Panc1 (cell line): Measurements from ENCODE around the gene MMP11. TPM values are rescaled to one million over a fixed set of nuclear protein-coding genes. Genes with fewer than 3 reads are reported as not detected.

Source experiments
- ATAC-seq: fragments of 200-7000 bp; cut with Tn5 transposase; 2 replicates; pipeline ENCODE4 v1.9.1; 2020; ENCODE audit warnings: mild to moderate bottlenecking, moderate library complexity
- BruUV-seq: library from RNA; stranded (reverse); fragments of 400-500 nt; replicated peaks from 2 replicates; lab custom pipeline; 2021; lab: Mats Ljungman, UMichigan
- CTCF ChIA-PET: fragments of 300-600 bp; sonication (Branson Sonifier 250); formaldehyde crosslinking; loops from one replicate; lab custom pipeline; 2022; ENCODE audit warnings: antibody characterized with exemption; lab: Charles Lee
- POLR2A ChIA-PET: fragments of 300-600 bp; sonication (Branson Sonifier 250); formaldehyde crosslinking; loops from one replicate; lab custom pipeline; 2022; ENCODE audit warnings: antibody characterized with exemption; lab: Charles Lee
- DNase-seq: peaks from one replicate; pipeline ENCODE4 v3.0.0-alpha.2; 2010; ENCODE audit warnings: low read depth, low spot score
- H3K27ac ChIP-seq: 2 replicates; pipeline ENCODE4 v1.5.1; 2011; ENCODE audit warnings: mild to moderate bottlenecking, low read length, inconsistent platforms
- H3K27me3 ChIP-seq: fragments of 200-500 bp; sonication (Bioruptor generic); 2 replicates; pipeline ENCODE4 v1.6.0; 2014; ENCODE audit warnings: low read length, inconsistent platforms; ENCODE audit not compliant: control insufficient read depth, insufficient read depth
- H3K36me3 ChIP-seq: fragments of 200-500 bp; sonication (Bioruptor generic); 2 replicates; pipeline ENCODE4 v1.5.1; 2014; ENCODE audit warnings: inconsistent platforms, mild to moderate bottlenecking, low read length, moderate library complexity; ENCODE audit not compliant: control insufficient read depth, insufficient read depth
- H3K4me1 ChIP-seq: 2 replicates; pipeline ENCODE4 v1.5.1; 2011; ENCODE audit warnings: inconsistent platforms, mild to moderate bottlenecking, low read length, moderate library complexity; ENCODE audit not compliant: control insufficient read depth, insufficient read depth
- H3K4me3 ChIP-seq, 2 experiments: 2 replicates each; pipeline ENCODE4 v1.5.1; 2011 to 2012; ENCODE audit warnings: low read depth in 2 of 2, low read length in 2 of 2, mild to moderate bottlenecking in 2 of 2, inconsistent platforms in 1 of 2, moderate library complexity in 1 of 2
- H3K9me3 ChIP-seq: fragments of 200-500 bp; sonication (Bioruptor generic); 2 replicates; pipeline ENCODE4 v1.5.1; 2014; ENCODE audit warnings: low read depth, mild to moderate bottlenecking, inconsistent platforms, low read length, moderate library complexity; ENCODE audit not compliant: control insufficient read depth, insufficient read depth
- POLR2AphosphoS5 ChIP-seq: IDR thresholded peaks from 2 replicates; pipeline ENCODE4 v1.6.1; 2012; ENCODE audit warnings: mild to moderate bottlenecking, low read depth, low read length, moderate library complexity
- REST ChIP-seq, 2 experiments: IDR thresholded peaks; 2 replicates each; pipeline ENCODE4 v1.6.1; 2011 to 2012; ENCODE audit warnings: low read depth in 2 of 2, control low read depth in 1 of 2, low read length in 1 of 2, mild to moderate bottlenecking in 1 of 2, moderate library complexity in 1 of 2; ENCODE audit not compliant: insufficient read depth in 1 of 2
- SIN3A ChIP-seq: IDR thresholded peaks from 2 replicates; pipeline ENCODE4 v1.6.1; 2012; ENCODE audit warnings: low read depth, mild to moderate bottlenecking, low read length, moderate library complexity, borderline replicate concordance; ENCODE audit not compliant: insufficient read depth
- TCF7L2 ChIP-seq: IDR thresholded peaks from 2 replicates; pipeline ENCODE4 v1.6.1; 2011; ENCODE audit warnings: mild to moderate bottlenecking, low read depth, low read length, inconsistent platforms
- in situ Hi-C: cut with HindIII; loops from 2 replicates; pipeline ENCODE4 v1.10.0; 2016; ENCODE audit warnings: low sequenced_read_pairs, low pct_unique_long_range_greater_than_20kb
- intact Hi-C: fragments of 100-400 bp; cut with micrococcal nuclease; formaldehyde crosslinking; loops from one replicate; pipeline ENCODE4 v1.10.0; 2022; ENCODE audit not compliant: unreplicated experiment
- total RNA-seq: library from RNA; stranded (reverse); gene quantifications from one replicate; pipeline ENCODE4 v1.2.1, GENCODE V29; 2021; ENCODE audit not compliant: unreplicated experiment
- TF ChIP-seq, protein P1 (sequence below): fragments of 450-650 bp; IDR thresholded peaks from 2 replicates; pipeline ENCODE4 v1.5.1; 2017; ENCODE audit warnings: mild to moderate bottlenecking

MMP11 gene
- total RNA-seq, 1 experiment from 2014 or later, result 3.0 TPM

DNA sequence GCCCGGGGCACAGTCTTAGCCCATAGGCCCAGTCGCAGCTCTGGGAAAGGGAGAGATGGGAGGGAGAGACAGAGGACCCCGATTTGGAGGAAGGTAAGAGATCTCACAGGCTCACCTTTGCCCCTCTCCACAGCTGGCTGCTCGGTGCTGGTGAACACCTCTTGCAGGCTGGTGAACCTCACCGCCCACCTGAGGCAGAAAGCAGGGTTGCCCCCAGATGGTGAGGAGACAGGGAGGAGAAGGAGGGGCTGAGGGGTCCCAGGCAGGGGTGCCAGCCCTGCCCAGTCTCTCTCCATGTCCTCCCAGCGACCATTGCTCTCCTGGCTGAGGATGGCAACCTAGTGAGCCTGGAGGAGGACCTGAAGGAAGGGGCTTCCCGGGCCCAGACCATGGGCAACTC, 8.7 kb upstream of the MMP11 start:
- H3K27ac ChIP-seq, result no peak overlapping the region
- no peaks in the 10 kb centered on the region for H3K27me3 ChIP-seq
- no peak for DNase-seq
- no peak overlapping the region for H3K4me3 ChIP-seq
- H3K36me3 ChIP-seq, result no peaks in the 10 kb centered on the region; the same call in 1 of the 2 replicates
- in situ Hi-C loops (no loop called here), intact Hi-C loops (no loop called here)
- ChIA-PET CTCF (no interaction called here), POLR2A (no interaction called here)
- 0 out of 2 replicates have a peak, but pooled peaks cover 7% of the 10 kb centered on the region for H3K4me1 ChIP-seq
- no TSS peak for BruUV-seq
- no peak for ATAC-seq
- H3K9me3 ChIP-seq, result no peaks in the 10 kb centered on the region
- TF ChIP-seq POLR2AphosphoS5 (no peak), SIN3A (no peak), REST (IDR thresholded peaks at IDR 0.05; ENCODE audit: insufficient read depth in 1 of 2, low read depth in 2 of 2, low read length in 1 of 2) (no peak), TCF7L2 (no peak)
- TF ChIP-seq, protein P1, sequence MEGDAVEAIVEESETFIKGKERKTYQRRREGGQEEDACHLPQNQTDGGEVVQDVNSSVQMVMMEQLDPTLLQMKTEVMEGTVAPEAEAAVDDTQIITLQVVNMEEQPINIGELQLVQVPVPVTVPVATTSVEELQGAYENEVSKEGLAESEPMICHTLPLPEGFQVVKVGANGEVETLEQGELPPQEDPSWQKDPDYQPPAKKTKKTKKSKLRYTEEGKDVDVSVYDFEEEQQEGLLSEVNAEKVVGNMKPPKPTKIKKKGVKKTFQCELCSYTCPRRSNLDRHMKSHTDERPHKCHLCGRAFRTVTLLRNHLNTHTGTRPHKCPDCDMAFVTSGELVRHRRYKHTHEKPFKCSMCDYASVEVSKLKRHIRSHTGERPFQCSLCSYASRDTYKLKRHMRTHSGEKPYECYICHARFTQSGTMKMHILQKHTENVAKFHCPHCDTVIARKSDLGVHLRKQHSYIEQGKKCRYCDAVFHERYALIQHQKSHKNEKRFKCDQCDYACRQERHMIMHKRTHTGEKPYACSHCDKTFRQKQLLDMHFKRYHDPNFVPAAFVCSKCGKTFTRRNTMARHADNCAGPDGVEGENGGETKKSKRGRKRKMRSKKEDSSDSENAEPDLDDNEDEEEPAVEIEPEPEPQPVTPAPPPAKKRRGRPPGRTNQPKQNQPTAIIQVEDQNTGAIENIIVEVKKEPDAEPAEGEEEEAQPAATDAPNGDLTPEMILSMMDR, result no peak

DNA sequence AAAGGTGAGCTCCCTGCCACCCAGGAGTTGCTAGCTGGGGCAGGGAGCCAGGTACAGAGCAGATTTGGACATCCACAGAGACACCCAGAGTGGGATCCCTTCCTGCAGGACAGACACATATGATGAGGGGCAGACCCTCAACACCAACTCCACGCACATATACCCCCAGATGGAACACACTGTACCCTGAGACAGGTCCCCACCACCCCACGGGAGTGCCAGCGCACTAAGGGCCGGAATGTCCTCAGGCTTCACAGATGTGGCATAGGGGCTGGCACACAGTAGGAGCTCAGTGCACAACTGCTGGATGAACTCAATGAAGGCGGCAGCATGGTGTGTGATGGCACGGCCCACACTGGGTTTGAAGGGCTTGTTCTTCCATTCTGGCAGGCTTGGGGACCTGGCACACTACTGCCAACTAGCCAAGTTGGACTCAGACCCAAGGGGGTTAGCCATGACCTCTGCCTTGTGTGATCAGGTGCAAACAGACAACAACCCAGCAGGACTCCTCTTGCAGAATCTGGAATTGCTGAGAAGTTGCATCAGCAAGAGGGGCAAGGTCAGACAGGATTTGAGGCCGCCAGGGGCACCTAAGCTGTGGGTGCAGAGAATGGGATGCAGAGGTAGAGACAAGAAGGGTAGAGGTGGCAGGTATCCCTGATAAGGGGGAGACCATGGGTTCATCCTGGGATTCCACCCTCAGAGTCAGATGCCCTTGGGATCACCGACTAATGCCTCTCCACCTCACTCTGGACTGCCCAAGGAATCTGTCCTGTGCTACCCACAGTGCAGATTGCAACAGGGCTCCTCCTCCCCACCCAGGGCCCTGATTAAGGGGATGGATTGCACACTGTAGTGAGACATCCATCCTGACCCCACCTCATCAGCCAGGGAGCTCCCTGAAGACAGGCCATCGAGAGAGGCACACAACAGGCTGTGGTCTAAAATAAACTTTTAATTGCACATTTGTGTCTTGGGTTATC, 7.5 kb upstream of the MMP11 start:
- ChIA-PET CTCF (no interaction called here), POLR2A (no interaction called here)
- intact Hi-C loops (no loop called here), in situ Hi-C loops (no loop called here)
- no peak for TF ChIP-seq TCF7L2
- no peak for TF ChIP-seq REST (IDR thresholded peaks at IDR 0.05; ENCODE audit: insufficient read depth in 1 of 2, low read depth in 2 of 2, low read length in 1 of 2)
- no peak for TF ChIP-seq POLR2AphosphoS5
- TF ChIP-seq SIN3A, result no peak
- TF ChIP-seq, protein P1, result no peak
- TSS peak; percentile 44 for BruUV-seq
- no peak overlapping the region for H3K27ac ChIP-seq
- ATAC-seq (no peak), DNase-seq (no peak)
- no peak overlapping the region; a peak in 1 of 4 replicates for H3K4me3 ChIP-seq
- H3K4me1 ChIP-seq, result 0 out of 2 replicates have a peak, but pooled peaks cover 7% of the 10 kb centered on the region
- H3K27me3 ChIP-seq, result no peaks in the 10 kb centered on the region
- H3K36me3 ChIP-seq, result no peaks in the 10 kb centered on the region; the same call in 1 of the 2 replicates
- H3K9me3 ChIP-seq, result no peaks in the 10 kb centered on the region
